Thoracic aorta (tissue), 2 donors: ENCODE data around the gene NOS3. TPM values are rescaled to one million over a fixed set of nuclear protein-coding genes. Genes with fewer than 3 reads are reported as not detected.

Experiments used
- ATAC-seq: fragments of 150-250 bp; one replicate; pipeline ENCODE4 v1.8.0; 2017; ENCODE audit warnings: low read depth; ENCODE audit not compliant: insufficient number of reproducible peaks, low FRiP score
- DNase-seq: peaks from one replicate; pipeline ENCODE4 v3.0.0-alpha.2; 2020; ENCODE audit warnings: low spot score
- H3K27ac ChIP-seq, 2 donors: fragments of 200-600 bp; sonication (generic); 1 replicate in 1 of 2; 2 replicates in 1 of 2; pipeline ENCODE4 v1.5.1; 2016; ENCODE audit warnings: mild to moderate bottlenecking in 2 of 2, moderate library complexity in 2 of 2
- H3K27me3 ChIP-seq: fragments of 200-600 bp; sonication (generic); replicated peaks from 2 replicates; pipeline ENCODE4 v1.6.0; 2016; ENCODE audit warnings: mild to moderate bottlenecking; ENCODE audit not compliant: insufficient read depth
- H3K36me3 ChIP-seq: fragments of 200-600 bp; sonication (generic); one replicate; pipeline ENCODE4 v1.5.1; 2016
- H3K4me1 ChIP-seq, 2 donors: fragments of 200-600 bp; sonication (generic); 1 replicate in 1 of 2; 2 replicates in 1 of 2; pipeline versions ENCODE4 v1.5.1 to v1.6.0; 2016; ENCODE audit warnings: low read depth in 2 of 2, mild to moderate bottlenecking in 1 of 2; ENCODE audit not compliant: control insufficient read depth in 1 of 2
- H3K4me3 ChIP-seq: fragments of 200-600 bp; sonication (generic); 2 replicates; pipeline ENCODE4 v1.5.1; 2016; ENCODE audit warnings: mild to moderate bottlenecking
- H3K9me3 ChIP-seq: fragments of 200-600 bp; sonication (generic); 2 replicates; pipeline ENCODE4 v1.5.1; 2016
- total RNA-seq, 2 donors: library from RNA; depleted of rRNA; stranded (reverse); fragments of >200 nt; gene quantifications; one replicate each; pipeline versions ENCODE4 v1.1.0 to v1.2.3, GENCODE V29; 2016
- TF ChIP-seq, protein P1 (sequence below): fragments of 200-600 bp; sonication (generic); IDR thresholded peaks from one replicate; pipeline ENCODE4 v1.5.1; 2019; ENCODE audit warnings: antibody characterized with exemption

Gene NOS3
- total RNA-seq, 2 donors from 2014 or later: 8.4 to 18.6 TPM

- no peaks in the 10 kb centered on the region for H3K27me3 ChIP-seq
- H3K4me3 ChIP-seq: peak overlapping the region; percentile 98
- ATAC-seq (no peak), DNase-seq (no peak)
- H3K9me3 ChIP-seq: no peaks in the 10 kb centered on the region
- peaks cover 37 to 56% of the 10 kb centered on the region in 2 donors for H3K4me1 ChIP-seq
- peak overlapping the region; percentile 43 to 97 for H3K27ac ChIP-seq
- H3K36me3 ChIP-seq: peaks cover 6% of the 10 kb centered on the region
- TF ChIP-seq, protein P1, sequence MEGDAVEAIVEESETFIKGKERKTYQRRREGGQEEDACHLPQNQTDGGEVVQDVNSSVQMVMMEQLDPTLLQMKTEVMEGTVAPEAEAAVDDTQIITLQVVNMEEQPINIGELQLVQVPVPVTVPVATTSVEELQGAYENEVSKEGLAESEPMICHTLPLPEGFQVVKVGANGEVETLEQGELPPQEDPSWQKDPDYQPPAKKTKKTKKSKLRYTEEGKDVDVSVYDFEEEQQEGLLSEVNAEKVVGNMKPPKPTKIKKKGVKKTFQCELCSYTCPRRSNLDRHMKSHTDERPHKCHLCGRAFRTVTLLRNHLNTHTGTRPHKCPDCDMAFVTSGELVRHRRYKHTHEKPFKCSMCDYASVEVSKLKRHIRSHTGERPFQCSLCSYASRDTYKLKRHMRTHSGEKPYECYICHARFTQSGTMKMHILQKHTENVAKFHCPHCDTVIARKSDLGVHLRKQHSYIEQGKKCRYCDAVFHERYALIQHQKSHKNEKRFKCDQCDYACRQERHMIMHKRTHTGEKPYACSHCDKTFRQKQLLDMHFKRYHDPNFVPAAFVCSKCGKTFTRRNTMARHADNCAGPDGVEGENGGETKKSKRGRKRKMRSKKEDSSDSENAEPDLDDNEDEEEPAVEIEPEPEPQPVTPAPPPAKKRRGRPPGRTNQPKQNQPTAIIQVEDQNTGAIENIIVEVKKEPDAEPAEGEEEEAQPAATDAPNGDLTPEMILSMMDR: no peak
Measured at GRCh38 chr7:151060113-151060415, 69.2 kb downstream of the NOS3 start.

- H3K4me1 ChIP-seq: peaks cover 37 to 56% of the 10 kb centered on the region in 2 donors
- H3K36me3 ChIP-seq: peaks cover 11% of the 10 kb centered on the region
- peak overlapping the region; percentile 98 for H3K4me3 ChIP-seq
- TF ChIP-seq, protein P1: no peak
- no peaks in the 10 kb centered on the region for H3K27me3 ChIP-seq
- no peaks in the 10 kb centered on the region for H3K9me3 ChIP-seq
- DNase-seq (no peak), ATAC-seq (no peak)
- H3K27ac ChIP-seq: peak overlapping the region; percentile 43 to 97
Measured at GRCh38 chr7:151060416-151061212, 69.8 kb downstream of the NOS3 start.

DNA sequence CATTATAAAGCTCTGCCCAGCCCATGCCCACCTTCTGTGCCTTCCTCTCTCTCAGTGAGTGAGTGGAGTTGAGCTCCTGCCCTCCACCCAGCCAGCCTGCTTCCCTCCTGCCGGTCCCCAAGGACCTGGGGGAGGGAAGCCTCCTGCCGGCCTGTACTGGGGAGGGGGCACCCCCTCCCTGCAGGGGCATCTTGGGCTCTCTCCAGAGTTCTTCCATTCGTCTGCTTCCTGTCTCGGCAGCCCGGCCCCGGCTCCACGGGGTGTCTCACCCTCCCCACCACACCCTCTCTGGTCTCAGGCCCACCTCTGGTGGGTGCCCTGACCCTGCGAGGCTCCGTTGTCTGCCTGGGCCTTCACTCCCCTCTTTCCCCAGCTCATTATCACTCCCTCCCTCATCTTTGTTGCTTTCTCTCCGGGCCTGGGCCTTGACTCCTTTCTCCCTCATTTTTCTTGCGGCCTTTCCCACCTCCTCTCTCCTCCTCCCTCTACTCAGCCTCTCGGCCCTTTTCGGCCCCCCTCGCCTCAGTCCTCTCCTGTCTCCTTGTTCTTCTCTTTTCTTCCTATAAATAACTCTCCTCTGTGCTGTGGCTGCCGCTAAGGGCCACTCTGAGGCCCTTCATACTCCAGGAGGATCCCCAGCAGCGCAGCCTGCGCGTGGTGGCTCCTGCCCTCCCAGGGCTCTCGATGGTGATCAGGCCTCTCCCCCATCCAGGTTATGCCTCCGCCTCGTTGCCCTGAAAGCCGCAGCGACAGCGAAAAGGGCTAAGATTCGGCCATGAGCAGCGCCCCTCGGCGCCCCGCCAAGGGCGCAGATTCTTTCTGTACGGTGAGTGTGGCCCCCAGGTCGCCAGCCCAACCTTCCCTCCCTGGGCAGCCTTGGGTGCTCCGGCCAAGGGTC lies 70.6 kb downstream of the NOS3 start:
- Histone ChIP-seq H3K4me1 (peaks cover 37 to 54% of the 10 kb centered on the region in 2 donors), H3K27ac (peak overlapping the region in 1 of 2 donors; percentile 97), H3K9me3 (no peaks in the 10 kb centered on the region), H3K36me3 (peaks cover 16% of the 10 kb centered on the region), H3K27me3 (no peaks in the 10 kb centered on the region), H3K4me3 (peak overlapping the region; percentile 98)
- TF ChIP-seq, protein P1: no peak
- DNase-seq (no peak), ATAC-seq (no peak)

DNA sequence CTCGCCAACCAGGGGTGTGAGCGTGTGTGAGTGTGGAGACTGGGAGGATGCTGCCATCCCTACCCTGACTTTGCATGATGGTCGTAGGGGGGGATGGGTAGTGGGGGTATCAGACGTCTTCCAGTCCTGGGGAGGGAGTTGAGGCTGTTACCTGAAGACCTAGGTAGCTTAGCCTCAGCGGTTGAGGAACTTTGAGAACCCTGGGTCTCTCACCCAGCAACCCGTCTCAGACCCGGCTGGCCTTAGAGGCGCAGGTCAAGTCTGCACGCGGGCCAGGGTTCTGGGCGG lies 71.2 kb downstream of the NOS3 start:
- DNase-seq: no peak
- TF ChIP-seq, protein P1: no peak
- peaks cover 35 to 49% of the 10 kb centered on the region in 2 donors for H3K4me1 ChIP-seq
- peak overlapping the region in 1 of 2 donors; percentile 67 for H3K27ac ChIP-seq
- no peaks in the 10 kb centered on the region for H3K9me3 ChIP-seq
- no peaks in the 10 kb centered on the region for H3K27me3 ChIP-seq
- peaks cover 22% of the 10 kb centered on the region for H3K36me3 ChIP-seq
- no peak overlapping the region for H3K4me3 ChIP-seq
- ATAC-seq: no peak
